ENCODE measurements around the gene ANGPTL7.
"Not testable (repeated sequence)": the region's sequence is repeated elsewhere in the genome, so short reads cannot be mapped to it uniquely, and the experiment has no call there.

Gene ANGPTL7, protein sequence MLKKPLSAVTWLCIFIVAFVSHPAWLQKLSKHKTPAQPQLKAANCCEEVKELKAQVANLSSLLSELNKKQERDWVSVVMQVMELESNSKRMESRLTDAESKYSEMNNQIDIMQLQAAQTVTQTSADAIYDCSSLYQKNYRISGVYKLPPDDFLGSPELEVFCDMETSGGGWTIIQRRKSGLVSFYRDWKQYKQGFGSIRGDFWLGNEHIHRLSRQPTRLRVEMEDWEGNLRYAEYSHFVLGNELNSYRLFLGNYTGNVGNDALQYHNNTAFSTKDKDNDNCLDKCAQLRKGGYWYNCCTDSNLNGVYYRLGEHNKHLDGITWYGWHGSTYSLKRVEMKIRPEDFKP

DNA sequence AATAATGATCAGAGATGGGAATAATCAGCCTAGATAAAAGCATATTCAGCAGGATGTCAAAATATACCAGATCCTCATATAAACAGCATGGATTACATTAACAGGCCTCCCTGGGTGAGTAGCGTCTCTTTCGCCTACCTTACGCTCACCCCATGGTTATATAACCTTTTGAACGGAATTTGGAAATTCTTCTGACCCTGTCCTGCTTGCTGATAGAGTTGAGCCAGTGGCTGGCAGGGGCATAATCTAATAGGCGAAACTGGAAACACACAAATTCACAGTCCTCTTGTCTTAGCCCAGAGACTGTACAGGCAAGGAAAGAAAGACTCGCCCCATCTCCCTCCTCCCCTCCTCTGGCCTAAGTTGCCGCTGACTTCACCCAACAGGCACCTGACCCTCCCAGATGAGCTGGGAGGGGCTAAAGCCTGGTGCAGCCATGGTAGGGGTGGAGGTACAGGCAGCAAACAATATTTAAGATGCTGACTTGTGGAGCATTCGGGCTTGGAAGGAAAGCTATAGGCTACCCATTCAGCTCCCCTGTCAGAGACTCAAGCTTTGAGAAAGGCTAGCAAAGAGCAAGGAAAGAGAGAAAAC is at the start of gene ANGPTL7:
ANGPTL7 (plus strand) TSS at position 498 of the 594 bp plus-strand sequence. CDS start 225 bp downstream, outside the sequence.
- DNase-seq (ENCODE audit: low read depth in 2 of 2): no peak

DNA sequence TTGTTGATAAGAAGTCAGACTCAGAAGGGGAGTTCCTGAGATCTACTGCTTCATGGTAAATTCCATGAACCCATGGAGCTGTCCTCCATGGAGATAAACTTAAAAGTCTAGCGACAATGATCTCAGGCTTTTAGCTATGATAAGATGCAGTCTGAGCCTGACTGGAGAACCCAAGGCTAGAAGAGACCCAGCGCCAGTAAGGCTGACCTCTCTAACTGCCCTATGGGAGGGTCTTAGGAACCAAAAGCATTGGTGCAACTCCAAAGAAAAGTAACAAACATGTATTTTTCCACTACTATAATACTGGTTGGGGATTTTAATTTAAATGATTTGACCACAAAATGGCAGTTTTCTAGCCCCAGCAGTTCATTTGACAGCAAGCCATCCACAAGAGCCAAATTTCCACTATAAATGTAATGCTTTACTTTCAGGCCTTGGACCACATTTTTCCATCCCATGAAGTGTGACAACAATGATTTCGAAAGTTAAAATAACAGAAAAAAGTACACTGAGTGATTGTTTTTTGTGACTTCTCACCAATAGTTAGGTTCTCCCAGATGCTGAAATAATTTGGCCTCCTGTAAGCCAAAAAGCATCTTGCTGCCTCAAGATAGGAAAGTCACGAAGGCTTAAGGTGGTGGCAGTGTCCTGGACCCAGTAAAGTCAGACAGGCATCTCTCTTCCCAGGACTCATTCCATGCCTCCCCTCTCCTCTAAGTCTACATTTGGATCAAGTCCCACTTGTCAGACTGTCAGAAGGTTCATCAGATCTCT is 46.4 kb upstream of the ANGPTL7 start:
- no peak for DNase-seq (ENCODE audit: low read depth in 2 of 2)

DNA sequence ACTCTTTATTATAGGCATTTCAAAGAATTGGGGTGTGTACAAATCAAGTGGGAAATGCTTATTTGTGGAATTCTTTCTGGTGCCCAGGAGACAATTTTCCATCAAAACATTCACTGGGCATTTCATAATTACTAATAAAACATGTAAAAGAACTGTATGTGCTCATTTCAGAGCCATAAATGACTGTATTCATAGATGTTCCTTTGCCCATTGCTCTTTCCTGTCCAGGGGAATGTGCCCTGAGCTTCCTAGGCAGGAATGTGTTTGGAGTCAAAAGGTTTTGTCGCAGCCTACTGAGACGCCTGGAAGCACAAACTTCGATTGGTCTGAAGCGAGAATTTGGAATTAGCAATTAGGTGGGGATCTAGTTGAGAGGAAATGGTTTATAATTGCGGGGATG is 45.8 kb upstream of the ANGPTL7 start:
- no peak for DNase-seq (ENCODE audit: low read depth in 2 of 2)

DNA sequence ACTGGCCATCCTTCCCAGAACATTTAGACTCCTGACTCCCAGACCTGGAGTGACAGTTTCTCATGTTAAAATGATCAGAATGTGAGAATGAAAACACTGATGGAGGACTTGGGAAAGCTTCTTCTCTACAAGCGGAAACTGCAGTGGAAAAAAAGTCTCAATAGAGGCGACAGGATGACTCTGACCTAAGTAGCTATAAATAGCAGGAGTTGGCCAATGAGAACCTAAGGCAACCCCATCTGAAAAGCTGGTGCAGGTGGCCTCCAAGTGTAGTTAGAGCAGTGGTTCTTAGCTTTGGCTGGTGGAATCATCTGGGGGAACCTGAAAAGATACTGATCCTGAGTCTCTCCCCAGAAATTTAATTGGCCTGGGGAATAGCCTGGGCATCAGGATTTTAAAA is 45.2 kb upstream of the ANGPTL7 start:
- DNase-seq (ENCODE audit: low read depth in 2 of 2): no peak

DNA sequence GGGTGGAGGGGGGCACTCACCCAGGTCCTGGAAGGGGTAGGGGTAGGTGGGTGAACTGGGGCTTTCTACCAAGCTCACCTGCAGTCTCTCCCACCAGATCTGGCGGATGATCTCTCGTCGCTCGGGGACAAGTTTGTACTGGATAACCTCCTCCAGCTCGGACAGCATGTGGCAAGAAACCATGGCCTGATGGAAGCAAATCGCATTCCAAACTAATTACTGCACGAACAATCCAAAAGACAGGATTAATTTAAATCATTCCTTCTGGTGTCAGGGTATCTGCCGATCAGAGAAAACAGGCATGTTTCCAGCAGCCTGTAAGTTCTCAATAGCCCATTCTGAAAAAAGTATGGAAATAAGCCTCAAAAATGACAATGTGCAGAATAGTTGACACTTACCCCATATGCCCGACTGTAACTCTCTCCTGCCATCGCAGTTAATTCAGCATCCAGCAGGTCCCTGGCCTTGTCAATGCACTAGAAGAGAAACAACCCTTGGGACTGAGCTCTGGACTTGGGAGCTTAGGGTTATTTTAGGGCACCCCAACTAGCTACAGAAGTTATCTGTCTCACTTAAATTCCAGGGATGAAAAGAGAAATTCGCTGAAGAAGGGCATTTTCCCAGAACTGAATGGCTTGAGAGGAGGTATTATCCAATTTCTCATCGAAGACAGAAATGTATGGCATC is 44.4 kb upstream of the ANGPTL7 start:
- no peak for DNase-seq (ENCODE audit: low read depth in 2 of 2)

DNA sequence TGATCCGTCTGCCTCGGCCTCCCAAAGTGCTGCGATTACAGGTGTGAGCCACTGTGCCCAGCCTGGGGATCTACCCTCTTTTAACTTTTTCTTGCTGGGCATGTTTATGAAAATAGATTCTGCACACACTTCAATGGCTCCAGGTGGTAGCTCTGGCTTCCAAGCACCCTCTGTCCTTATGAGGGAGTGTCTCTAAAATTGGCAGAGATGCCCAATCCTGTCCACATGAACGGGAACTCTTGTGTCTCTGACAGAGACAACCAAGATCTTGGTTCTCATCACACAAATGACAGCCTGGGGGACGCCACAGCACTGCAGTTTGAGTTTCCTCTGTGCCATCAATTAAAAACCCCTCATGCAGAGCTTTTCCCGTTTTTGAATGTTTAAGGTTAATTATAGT is 43.4 kb upstream of the ANGPTL7 start:
- DNase-seq (ENCODE audit: low read depth in 2 of 2): no peak

DNA sequence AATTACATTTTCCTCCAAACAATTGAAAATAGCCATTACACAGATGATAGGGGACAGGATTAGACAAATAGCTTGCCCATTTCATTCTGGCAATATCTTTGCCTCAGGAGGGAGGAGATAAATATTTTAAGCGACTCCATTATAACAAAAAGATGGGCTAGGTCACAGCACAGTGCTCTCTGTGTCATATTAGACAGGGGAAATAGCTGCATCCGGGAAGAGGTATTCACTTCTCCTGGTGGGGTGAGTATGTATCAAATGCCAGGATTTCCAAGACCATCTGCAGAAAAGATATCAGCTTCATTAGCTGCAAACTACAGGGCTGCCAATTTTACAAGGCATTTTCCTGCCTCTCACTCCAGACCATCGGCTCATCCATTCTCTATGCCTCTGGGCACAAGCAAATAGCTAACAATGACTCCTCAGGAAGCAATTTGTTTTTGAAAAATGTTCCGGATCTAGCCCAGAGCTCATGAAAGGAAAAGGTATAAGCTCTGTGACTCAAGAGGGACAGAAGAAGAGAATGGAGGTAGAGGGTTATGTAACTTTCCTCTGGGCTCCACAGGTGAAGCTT is 41.9 kb upstream of the ANGPTL7 start:
- no peak for DNase-seq (ENCODE audit: low read depth in 2 of 2)

DNA sequence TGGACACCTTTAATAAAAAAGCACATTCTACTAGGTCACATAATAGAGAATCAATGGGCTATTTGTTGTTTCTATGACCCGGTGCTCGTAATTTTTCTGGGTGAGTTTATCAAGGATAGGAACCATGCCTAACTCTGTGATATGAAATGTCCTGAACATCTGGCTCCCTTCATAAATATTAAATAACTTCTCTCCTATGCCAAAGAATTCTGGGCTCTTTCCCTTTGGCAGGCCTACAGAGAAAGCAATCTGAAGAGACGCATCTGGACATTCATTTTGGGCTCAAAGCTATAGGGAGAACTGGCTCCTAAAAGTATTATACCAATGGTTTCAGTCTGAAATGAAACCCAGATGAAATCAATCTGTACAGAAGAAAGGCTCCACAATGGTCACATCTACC is 38.8 kb upstream of the ANGPTL7 start:
- no peak for DNase-seq (ENCODE audit: low read depth in 2 of 2)

DNA sequence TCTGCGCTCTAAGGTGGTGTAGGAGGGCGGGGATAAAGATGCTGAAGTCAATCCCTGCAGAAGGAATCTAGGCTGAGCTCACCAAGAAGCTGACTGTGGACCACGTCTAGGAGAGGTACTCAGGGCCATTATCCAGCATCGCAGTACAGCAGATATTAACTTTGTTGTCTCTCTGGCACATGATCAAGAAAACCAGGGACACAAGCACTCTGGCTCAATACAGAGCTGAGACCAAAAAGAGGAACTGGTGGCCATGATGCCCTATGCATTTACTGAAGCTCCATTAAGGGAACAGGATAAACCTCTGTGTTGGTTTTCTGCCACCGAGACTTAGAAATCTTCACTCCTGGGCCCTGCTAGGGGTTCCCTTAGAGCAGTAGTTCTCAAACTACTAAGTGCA is 38.0 kb upstream of the ANGPTL7 start:
- no peak for DNase-seq (ENCODE audit: low read depth in 2 of 2)

DNA sequence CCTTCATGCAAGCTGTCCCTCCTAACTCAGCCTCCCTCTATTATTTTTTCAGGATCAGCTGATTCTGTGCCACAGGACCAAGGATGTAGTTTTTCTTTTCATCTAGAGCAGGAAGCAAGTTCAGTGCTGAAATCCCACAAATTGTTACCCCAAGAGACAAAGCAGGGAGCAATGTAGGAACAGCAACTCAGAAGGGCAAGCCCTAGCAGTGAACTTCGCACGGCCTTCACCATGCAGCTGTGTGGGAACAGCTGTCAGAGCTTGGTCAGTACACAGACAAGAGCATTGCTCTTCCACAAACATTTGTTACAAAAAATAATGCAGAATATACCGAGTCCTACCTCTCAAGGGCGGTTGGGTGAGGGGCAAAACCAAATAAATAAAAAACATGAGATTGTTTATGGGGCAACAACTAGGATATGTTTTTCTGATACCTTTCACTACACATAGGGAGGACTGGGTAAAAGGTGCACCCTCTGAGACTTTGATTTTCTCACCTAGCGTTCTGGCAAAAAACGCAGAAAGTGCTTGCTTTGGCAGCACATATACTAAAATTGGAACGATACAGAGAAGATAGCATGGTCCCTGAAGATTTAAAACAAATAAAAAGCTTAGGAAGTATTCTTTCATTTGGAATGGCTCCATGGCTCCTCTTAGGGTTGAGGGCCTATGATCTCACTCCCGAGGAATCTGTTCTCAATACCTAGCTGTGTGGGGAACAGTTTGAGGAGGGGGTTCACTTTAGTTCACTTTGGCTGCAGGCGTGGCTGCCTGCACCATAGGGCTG is 37.1 kb upstream of the ANGPTL7 start:
- no peak for DNase-seq (ENCODE audit: low read depth in 2 of 2)

DNA sequence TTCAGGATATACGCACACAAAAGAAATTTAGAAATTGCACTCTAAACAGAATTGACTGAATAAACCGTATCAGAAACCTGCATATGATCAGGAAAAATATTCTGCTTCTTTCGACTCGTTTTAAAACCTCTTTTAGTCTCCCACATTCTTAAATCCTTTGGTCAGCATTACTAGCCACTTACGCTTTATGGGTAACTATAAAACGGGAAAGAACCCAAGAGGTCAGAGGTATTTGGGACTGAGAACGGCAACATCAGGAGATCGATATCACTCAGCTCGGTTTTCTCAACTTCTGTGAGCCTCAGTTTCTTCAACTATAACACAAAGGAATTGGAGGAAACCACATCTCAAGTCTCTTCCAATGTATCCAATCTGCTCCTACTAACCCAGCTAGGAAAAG is 36.4 kb upstream of the ANGPTL7 start:
- no peak for DNase-seq (ENCODE audit: low read depth in 2 of 2)

DNA sequence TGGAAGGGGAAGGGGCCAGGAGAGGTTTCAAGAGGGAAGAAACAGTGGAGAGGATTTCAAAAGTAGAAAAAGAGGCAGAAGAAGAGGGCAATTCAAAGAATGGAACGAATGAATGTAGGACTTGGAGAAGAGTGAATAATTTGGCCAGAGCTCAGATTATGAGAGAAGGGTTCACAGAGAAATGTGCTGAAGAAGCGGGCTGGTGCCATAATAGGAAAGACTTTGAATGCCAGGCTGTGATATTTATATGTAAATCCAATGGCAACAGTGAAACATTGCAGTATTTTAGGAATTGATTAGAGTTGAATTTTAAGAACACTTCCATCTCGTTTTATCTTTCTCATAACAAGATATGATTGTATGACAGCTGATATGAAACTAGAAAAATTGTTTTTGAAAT is 36.0 kb upstream of the ANGPTL7 start:
- no peak for DNase-seq (ENCODE audit: low read depth in 2 of 2)

DNA sequence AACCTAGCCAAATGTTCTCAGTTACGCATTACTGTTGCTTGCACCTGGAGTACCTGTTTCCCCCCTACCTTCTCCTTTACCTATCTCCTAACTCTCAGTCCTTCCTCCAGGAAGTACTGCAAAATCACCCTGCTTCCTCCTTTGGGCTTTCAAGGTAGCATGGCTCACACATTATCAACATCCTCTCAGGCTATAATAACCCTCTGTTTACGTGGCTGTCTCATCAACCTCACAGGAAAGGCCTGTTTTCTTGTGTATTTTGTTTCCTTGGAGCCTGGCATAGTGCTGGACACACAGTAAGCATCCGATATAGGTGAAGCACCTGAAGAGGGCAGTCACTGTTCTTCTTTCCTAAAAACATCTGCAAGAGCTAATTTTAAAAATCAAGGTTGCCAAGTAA is 32.7 kb upstream of the ANGPTL7 start:
- DNase-seq (ENCODE audit: low read depth in 2 of 2): no peak

DNA sequence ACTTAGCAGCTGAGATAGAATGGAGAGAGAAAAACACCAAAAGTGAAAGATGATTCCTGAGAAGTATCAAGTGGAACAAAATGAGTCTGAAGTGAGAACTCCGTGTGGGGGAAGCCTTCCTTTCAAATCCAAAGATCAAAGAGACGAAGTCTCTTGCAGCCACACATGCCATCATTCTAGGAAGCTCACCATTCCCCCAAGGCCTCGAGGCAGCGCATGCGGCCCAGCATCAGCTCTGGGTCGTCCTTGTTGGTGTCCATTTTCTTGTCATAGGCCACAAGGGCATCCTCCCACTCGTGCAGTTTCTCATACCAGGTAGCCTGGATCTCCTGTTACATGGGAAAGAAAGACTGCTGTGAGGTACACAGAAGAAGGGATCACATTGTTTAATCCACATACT is 32.2 kb upstream of the ANGPTL7 start:
- no peak for DNase-seq (ENCODE audit: low read depth in 2 of 2)

DNA sequence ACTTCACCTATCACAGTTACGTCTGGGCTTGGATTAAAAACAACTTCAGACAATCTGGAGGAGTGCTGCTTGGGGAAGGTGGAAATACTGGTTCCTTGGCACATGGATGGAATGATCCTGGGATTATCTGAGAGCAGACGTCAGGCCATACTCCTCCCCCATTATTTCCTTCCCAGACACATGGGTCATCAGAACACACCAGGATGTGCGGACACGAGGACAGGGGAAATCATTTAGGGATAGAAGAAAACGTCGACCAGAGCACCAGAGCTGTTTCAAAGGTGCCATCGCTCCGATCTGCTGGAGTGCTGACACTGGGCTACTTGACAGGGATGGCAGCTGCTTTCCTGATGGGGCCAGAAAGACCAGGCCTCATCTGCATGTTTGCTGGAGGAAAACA is 31.8 kb upstream of the ANGPTL7 start:
- DNase-seq (ENCODE audit: low read depth in 2 of 2): no peak

DNA sequence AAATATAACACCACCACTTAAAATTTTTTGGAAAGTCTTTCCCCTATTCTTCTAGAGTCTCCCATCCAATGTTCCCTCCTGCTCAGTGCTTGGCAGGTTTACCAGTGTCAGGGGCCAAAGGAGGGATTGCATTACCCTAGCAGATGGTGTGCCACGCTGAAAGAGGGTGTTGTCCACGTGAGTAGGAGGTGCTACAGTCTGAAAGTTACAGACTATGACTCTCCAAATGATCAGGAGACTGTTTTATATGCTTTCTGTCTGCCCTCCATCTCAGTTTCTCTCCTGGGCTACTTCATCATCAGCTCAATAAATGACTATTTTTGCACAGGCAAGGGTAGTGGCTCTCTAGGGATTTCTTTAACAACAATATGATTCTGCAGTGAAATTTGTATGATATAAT is 31.3 kb upstream of the ANGPTL7 start:
- no peak for DNase-seq (ENCODE audit: low read depth in 2 of 2)

DNA sequence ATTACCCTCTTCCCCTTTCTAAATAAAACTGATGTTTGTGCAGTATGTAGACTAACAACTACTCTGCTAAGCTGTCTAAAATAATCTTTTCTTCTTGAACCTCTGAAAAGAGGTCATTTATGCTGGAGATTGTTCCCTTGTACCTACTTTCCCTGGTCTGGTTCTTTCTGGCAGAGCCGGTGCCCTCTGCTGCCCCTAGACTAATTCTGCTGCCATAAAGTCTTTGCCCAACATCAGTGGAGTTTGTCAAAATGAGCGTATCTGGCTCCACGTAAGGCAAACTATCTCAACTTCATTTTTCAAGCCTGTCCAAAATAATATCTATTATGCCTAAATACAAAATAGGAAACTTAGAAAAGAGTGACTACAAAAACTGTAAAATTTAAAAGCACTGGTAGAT is 30.9 kb upstream of the ANGPTL7 start:
- no peak for DNase-seq (ENCODE audit: low read depth in 2 of 2)

DNA sequence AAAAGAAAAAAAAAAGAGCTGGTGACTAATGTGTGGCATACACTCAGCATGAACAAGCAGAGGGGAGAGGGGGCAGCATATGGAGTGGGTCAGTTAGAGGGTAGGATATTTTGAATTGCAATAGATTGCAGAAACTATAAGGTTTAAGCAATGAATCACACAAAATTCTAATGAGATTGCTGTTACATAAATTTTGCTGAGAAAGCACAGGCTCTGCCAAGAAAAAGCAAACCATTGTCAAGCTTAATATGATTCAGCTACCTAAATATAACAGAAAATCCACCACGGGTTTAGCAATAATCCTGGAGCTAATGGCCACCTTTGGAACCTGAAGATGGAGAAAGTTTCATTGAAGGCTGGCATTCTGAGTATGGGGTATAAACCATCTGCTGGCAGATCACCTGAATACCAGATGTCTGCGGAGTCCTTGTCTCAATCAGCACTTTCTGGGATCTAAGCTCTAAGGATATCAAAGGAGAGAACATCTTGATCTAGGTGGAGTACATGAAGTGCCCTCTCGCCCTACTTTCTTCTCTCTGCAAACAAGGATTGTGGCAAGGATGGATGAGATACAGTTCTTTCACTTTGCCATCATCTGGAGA is 30.3 kb upstream of the ANGPTL7 start:
- peak; percentile 90 to 91 for DNase-seq (ENCODE audit: low read depth in 2 of 2)

DNA sequence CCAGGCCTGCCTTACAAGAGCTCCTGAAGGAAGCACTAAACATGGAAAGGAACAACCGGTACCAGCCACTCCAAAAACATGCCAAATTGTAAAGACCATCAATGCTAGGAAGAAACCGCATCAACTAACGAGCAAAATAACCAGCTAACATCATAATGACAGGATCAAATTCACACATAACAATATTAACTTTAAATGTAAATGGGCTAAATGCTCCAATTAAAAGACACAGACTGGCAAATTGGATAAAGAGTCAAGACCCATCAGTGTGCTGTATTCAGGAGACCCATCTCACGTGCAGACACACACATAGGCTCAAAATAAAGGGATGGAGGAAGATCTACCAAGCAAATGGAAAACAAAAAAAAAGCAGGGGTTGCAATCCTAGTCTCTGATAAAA is 26.4 kb upstream of the ANGPTL7 start:
- DNase-seq (ENCODE audit: low read depth in 2 of 2): not testable (repeated sequence)

DNA sequence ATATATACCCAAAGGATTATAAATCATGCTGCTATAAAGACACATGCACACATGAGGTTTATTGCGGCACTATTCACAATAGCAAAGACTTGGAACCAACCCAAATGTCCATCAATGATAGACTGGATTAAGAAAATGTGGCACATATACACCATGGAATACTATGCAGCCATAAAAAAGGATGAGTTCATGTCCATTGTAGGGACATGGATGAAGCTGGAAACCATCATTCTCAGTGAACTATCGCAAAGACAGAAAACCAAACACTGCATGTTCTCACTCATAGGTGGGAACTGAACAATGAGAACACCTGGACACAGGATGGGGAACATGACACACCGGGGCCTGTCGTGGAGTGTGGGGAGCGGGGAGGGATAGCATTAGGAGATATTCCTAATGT is 22.4 kb upstream of the ANGPTL7 start:
- DNase-seq (ENCODE audit: low read depth in 2 of 2): not testable (repeated sequence)

DNA sequence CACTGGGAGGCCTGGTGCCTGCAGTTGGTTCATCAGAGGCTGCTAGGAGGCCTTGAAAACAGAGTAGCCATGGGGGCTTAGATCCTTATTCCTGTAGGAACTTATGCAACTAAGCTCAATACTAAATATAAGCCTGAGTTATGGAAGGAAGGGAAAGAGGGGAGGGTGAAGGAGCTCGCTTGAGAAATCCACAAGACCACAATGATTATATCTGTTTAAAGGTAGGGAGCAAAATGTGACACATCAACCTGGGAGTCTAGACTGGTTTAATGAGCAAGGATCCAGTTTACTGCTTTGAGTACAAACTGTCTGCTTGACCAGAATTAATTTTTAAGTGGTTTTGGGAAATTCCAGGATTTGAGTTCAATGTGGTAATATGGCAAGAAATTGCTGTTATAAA is 20.4 kb upstream of the ANGPTL7 start:
- no peak for DNase-seq (ENCODE audit: low read depth in 2 of 2)

Data from fibroblast of skin of left biceps (primary cell).